GM18867 (cell line): ENCODE results near the gene FUOM.

Experiments used
- ATAC-seq: cut with Tn5 transposase; IDR thresholded peaks from one replicate; pipeline ENCODE4 v1.9.1; 2021; ENCODE audit warnings: mild to moderate bottlenecking, moderate library complexity; ENCODE audit not compliant: unreplicated experiment

FUOM gene

DNA sequence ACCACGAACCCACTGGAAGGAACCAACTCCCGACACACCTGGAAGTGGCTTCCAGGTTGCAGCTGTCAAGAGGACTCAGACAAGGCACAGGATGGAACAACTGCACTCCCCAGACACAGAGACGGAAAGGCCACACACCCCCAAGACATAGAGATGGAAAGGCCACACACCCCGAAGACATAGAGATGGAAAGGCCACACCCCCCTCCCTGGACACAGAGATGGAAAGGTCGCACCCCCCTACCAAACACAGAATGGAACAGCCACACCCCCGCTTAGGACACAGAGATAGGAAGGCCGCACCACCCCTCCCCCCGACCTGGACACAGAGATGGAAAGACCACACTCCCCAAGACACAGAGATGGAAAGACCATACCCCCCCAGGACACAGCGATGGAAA, 41.6 kb downstream of the FUOM start:
- no peak for ATAC-seq

DNA sequence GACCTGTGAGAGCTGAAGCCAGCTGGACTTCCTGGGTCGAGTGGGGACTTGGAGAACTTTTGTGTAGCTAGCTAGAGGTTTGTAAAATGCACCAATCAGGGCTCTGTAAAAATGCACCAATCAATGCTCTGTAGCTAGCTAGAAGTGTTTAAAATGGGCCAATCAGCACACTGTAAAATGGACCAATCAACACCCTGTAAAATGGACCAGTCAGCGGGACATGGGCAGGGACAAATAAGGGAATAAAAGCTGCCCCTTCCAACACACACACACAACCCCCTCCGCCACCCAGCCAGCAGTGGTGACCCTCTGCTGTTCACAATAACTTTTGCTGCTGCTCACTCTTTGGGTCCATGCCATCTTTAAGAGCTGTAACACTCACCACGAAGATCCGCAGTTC, 42.0 kb downstream of the FUOM start:
- no peak for ATAC-seq

DNA sequence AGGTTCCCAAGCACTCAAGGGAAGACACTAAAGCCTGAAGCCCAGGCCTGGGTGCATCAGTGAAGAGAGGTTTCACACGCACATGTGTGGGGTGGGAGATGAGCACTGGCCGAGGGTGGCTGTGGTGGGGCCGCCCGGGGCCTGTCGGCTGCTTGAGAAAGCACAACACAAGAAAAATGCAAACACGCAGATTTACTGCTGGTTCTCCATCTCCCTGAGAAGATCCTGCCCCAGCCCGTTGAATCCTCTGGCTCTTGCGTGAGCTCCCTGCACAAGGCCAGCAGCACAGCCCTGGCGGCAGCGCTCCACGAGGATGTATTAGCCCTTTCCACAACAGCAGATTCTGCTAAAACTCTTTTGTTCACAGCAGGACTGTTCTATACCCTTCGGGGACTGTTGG, 42.9 kb downstream of the FUOM start:
- no peak for ATAC-seq

DNA sequence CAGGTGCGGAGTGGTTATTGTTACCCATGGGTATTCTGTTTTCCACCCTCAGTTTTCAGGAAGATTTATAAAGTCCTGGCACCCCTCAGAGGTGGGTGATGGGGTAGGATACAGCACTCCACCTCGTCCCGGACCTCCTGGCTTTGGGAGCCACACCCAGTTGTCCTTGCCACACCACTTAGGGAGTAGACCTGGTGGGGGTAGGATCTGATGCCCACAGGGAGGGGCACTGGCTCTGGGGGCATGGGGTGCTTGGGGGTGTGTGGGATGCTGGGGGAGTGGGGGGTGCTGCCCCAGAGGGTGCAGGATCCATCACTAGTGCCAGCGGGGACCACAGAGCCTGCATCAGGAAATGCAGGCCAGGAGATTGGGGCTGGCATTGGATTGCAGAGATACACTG, 44.6 kb downstream of the FUOM start:
- ATAC-seq = no peak

DNA sequence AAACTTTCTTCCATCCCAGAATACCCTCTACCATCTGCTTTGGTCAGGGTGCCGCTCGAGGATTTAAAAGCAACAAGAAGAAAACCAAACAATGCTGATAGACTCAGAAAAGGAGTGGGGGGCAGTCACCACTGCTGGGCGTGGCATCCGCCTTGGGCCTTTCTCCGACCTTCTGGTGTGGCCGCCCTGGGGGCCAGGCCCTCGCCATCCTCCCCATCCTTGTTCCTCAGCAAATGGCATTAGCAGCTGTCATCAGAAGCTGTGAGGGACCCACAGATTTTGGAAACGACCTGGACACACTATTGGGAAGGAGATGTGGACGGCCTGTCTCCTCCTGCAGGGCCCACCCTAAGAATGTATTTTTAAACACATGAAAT, 45.1 kb downstream of the FUOM start:
- no peak for ATAC-seq

DNA sequence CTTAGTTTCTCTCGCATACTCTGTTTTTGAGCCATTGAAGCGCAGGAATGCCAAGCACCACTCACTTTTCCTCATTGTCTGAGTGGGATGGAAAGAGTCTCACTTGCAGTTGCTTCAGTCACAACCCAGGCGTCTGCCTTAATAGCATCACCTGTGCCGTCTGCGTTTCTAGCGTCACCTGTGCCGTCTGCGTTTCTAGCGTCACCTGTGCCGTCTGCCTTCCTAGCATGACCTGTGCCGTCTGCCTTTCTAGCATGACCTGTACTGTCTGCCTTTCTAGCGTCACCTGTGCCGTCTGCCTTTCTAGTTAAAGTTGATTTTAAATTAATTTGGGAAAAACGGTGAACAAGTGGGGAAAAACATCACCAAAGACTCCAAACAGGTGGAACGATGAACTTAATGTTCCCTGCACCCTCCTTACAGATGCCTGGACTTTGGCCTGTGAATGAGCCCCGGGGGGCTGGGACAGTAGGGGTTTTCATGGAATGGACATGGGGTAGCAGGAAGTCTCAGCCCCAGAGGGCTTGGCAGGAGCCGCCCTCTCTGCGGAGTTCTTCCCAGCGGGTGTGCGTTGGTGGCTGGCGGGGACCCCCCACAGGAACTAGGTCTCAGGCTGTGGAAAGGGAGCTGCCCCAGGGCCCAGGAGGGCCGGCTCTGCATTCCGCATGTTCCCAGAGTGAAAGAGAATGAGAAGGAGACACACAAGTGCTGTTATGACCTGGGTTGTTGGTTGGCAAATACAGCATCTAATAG, 45.6 kb downstream of the FUOM start:
- ATAC-seq = no peak

DNA sequence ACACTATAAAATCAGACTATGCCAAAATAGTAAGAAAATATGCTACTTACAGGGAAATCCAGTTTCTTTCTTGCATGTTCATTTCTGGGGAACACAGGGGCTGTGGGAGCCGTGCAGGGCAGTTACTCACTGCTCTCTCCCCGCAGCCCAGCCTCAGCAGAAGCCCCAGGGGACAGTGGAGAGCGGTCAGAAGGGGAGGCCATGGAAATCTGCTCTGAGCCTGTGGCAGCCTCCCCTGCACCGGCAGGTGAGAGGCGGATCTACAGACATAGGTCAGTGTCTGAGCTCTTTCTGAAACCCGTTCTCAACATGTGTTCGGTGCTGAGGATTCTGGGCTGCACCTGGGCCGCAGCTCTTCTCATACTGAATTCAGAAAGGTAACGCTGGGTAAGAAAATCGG, 46.2 kb downstream of the FUOM start:
- ATAC-seq = no peak

DNA sequence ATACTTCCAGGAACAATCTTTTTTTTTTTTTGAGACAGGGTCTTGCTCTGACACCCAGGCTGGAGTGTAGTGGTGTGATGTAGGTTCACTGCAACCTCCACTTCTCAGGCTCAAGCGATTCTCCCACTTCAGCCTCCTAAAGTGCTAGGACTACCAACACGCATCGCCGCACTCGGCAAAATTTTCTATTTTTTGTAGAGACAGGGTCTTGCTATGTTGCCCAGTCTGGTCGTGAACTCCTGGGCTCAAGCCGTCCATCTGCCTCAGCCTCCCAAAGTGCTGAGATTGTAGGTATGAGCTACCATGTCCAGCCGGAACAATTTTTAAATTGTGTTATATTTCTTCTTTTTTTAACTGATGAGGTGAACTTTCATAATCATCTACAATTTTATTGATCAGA, 47.0 kb downstream of the FUOM start:
- ATAC-seq = no peak

DNA sequence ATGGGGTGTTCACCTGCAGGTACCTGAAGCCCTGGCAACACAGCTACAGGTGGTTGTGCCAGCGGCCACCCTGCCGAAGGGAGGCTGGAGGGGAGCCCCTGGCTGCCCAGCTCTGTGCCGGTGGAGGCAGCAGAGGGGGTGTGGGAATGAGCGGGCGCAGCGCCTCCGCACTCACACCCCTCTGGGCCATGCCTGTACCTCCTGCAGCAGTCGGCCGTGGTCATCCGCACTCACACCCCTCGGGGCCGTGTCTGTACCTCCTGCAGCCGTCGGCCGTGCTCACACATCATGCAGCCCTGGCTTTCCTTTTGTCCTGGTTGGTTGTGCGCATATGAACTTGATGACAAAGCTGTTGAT, 47.4 kb downstream of the FUOM start:
- no peak for ATAC-seq

DNA sequence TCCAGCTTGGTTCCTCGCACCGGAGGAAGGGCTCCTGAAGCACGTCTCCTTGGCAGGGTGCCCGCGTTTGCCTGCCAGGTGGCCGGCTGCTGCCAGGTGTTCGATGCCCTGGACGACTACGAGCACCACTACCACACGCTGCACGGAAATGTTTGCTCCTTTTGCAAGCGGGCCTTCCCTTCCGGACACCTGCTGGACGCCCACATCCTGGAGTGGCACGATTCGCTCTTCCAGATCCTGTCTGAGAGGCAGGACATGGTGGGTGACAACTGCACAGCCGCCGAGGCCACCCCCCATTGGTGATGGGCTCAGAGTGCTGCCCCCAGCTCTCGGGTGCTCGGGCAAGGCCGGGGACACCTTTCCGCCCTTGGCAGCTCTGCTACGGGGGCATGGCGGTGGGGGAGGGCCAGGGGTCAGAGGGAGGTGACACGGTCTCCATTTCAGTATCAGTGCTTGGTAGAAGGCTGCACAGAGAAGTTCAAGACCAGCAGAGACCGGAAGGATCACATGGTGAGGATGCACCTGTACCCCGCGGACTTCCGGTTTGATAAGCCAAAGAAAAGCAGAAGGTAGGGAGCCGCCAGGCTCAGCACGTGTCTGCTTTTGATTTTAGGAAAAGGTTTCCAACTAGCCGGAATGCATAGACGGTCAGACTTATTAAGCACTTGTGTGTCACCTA, 48.0 kb downstream of the FUOM start:
- no peak for ATAC-seq

DNA sequence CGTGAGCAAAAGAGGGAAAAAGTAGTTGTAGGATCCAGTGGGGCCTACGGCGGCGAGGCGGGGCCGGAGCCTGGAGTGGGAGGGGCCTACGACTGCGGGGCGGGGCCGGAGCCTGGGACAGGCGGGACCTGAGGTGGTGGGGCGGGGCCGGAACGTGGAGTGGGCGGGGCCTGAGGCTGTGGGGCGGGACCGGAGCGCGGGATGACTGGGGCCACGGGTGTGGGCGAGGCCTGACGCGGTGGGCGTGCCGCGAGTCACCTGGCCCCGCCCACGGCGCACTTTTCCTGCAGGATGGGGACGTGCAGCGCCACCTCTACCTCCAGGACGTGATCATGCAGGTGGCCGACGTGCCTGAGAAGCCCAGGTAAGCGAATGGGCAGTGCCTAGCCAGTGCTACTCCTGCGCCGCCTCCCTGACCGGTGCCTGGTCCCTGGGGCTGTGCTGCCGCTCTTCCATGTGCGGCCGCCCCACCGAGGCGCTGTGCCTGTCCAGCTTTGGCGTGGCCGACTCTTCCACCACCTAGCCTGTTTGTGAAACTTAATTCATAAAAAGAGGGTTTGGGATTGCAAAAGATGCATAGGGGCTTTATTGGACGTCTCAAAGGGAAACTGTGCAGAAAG, 48.6 kb downstream of the FUOM start:
- peak; percentile 60 for ATAC-seq

DNA sequence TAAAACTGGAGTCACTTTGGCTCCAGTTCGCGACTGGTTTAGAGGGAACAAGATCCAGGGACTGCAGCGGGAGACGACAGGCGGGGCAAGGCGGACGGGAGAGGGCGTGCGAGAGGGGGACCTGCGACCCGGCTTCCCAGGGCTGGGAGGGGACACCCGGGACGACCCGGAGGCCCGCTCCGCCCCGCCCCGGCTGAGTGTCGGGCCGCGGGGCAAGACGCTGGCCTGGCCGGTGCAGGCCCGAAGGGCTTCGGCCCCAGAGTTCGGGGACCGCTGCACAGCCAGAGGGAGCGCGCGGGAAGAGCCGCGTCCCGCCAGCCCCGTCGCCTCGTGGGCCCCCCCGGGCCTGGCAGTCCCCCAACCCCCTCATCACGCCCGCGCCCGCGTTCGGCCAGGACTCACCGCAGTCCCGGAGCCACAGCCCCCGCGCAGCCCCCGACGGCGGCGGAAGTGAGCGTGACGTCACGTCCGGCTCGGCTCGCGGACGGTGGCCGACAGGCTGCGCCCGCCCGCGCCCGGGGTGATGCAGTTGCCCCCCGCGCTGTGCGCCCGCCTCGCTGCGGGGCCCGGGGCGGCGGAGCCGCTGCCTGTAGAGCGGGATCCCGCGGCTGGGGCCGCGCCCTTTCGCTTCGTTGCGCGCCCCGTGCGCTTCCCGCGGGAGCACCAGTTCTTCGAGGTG, 49.3 kb downstream of the FUOM start, which contains the start of the genes TUBGCP2 and ZNF511:
Gene TUBGCP2 (minus strand): TSS at position 452 of the 679 bp plus-strand sequence. CDS start 5,931 bp downstream, outside the sequence.
Gene ZNF511 (plus strand): TSS at position 494 of the 679 bp plus-strand sequence. CDS start 30 bp downstream, at position 524.
- ATAC-seq = peak; percentile 82

DNA sequence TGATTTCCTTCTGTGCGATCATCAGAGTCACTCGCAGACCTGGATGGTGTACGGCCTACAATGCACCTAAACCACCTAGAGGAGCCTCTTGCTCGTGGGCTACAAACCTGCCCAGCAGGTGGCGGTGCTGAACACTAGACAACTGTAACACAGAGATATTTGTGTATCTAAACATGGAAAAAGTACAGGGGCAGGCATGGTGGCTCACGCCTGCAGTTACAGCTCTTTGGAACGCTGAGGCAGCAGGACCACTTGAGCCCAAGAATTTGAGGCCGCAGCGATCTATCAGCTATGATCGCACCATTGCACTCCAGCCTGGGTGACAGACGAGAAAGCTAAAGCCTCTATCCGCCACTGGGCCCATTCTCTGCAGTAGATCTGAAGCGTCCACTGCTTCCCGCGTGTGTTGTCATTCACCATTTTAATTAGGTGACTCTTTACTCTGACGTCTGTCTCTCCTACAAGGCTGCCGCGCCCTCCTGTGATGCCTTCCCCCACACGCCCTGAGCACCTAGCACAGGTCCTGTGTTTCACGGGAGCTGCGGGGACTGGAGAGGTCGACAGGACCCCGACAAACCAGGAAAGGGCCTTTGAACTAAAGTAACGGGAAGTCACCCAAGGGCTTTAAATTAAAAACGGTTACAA, 49.9 kb downstream of the FUOM start:
- ATAC-seq = peak; percentile 42

DNA sequence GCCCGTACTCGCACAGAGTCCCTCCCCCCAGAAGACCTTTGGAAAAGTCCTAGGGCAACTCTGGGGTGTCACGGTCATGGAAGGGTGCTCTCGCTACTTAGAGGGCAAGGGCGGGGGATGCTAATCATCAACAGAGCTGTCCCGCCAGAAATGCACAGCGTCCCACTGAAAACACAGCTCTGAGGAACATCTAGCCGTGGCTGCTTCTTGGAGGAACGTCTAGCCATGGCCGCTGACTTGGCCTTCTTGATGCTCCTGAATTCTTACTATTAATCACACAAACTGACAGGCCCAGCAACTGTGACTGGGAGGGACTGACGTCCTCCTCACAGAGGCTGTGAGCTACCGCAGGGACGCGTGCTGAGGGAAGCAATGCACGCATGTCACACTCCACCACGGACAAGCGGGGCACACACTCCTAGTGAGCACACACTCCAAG, 50.9 kb downstream of the FUOM start:
- ATAC-seq = no peak

DNA sequence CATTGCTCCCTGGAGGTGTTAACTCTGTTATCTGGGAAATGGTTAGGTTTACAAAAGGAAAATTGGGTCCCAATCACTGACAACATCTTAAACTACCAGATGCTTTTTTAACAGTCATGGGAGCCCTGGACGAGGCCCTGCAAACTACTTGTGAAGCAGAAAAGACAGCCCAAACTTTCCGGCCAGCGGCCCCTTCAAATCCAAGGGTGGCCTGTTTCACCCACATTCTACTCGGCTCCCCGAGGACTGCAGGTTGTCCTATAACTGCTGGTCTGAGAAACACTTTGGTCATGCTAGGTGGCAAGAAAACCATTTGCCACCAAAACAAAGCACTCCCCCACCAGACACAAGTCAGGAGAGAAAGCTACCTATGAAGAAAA, 51.7 kb downstream of the FUOM start:
- ATAC-seq = no peak
